Measurements from ENCODE around the gene PPP2R5A.
"Not testable (repeated sequence)": the region's sequence is repeated elsewhere in the genome, so short reads cannot be mapped to it uniquely, and the experiment has no call there.

Gene PPP2R5A

DNA sequence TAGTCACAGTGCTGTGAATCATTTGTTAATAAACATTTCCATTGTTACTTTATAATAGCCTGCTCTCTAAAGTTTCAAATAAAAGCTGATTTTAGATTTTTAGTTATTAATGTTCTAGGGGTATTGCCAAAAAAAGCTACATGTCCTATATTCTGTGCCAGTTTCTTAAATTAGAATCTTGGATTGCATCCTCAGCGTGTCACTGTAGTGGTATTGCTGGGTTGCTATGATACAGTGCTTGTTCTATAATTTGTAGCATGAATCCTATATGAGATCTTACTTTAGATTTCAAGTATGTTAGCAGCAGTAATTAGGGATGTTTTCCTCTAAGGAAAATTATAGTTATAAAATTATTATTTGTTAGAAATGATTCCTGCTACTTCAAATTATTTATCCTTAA is 16.4 kb downstream of the PPP2R5A start:
- no peak for DNase-seq (ENCODE audit: low spot score)

DNA sequence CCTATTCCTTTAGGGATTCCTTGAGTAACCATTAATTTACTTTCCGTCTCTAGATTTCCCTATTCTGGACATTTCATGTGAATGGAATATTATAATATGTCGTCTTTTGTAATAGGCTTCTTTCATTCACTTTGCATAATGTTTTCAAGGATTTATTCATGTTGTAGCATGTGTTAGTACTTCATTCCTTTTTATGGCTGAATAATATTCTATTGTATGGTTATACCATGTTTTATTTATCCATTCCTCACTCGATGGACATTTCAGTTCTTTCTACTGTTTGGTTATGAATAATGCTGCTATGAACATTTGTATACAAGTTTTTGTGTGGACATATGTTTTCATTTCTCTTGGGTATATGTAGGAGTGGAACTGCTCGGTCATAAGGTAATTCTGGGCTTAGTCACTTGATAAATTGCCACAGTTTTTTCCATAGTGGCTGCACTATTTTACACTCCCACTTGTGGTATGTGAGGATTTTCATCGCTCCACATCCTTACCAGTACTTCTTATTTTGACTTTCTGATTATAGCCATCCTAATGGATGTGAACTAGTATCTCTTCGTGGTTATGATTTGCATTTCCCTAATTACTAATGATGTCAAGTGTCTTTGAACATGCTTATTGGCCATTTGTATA is 17.7 kb downstream of the PPP2R5A start:
- DNase-seq (ENCODE audit: low spot score): no peak

DNA sequence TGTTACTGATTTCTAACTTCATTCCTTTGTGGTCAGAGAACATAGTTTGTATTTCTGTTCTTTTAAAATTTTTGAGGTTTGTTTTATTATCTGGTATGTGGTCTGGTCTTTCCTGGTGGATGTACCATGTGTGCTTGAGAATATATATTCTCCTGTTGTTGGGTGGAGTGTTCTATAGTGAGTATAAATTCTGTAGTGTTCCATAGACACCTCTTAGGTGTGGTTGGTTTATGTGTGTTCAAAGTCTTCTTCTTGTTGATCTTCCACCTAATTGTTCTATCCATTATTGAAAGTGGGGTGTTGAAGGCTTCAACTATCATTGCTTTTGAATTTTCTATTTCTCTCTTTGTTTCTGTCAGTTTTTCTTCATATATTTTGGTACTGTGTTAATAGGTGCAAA is 20.1 kb downstream of the PPP2R5A start:
- DNase-seq (ENCODE audit: low spot score): no peak

DNA sequence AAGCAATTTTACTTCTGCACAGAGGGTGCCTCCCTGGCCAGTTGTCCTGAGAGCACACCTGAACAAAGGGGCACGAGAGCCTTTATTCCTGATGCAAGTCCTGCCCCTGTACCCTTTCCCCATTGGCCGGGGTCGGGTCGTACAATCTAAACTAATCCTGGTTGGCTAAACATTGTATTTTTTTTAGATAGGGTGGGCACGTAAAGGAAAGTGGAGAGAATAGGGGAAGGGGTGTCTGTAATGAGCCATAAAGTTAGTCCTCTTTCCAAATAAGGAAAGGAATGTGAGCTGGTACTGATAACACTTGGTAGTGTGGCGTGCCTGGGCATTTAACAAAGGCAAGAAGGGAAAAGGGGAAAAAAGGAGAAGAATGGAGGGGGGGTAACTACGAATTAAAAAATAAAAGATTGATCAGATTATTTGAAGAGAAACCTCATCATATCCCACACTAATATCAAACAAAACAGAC is 20.8 kb downstream of the PPP2R5A start:
- not testable (repeated sequence) for DNase-seq (ENCODE audit: low spot score)

DNA sequence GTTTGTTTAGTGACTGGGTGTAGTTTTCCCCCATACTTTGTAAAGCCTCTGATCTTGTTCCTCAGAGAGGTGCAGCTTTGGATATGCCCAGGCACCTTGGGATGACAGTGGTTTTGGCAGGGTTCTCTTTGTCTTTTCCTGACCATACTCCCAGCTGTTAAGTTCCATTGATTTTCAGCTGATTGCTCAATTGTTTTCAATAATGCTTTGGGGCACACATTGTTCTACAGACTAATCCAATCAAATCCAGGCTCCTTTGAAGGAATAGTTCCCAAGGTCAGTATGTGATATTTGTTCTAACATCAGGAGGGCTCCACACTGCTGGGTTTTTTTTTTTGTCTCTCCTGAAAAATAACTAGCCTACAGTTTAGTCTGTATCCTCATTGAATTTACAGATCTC is 24.8 kb downstream of the PPP2R5A start:
- DNase-seq (ENCODE audit: low spot score): no peak

DNA sequence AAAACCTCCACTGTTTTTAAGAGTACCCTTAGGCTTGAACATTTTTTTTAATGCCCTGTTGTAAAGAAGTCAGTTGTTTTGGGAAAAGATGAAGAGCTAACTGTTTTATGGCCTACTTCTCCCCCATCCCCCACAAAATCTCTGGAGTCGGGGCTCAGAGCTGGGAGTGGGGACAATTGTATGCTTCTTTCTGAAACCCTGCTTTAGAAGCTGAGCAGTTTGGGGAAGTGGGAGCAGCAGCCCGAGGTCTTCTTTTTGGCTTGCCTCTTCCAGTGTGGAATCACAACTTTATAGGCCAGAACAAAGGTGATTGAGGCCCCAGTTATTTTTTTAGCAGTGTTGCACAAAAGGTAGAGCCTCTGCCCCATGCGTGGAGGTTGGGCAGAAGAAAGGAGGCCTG is 25.2 kb downstream of the PPP2R5A start:
- no peak for DNase-seq (ENCODE audit: low spot score)

DNA sequence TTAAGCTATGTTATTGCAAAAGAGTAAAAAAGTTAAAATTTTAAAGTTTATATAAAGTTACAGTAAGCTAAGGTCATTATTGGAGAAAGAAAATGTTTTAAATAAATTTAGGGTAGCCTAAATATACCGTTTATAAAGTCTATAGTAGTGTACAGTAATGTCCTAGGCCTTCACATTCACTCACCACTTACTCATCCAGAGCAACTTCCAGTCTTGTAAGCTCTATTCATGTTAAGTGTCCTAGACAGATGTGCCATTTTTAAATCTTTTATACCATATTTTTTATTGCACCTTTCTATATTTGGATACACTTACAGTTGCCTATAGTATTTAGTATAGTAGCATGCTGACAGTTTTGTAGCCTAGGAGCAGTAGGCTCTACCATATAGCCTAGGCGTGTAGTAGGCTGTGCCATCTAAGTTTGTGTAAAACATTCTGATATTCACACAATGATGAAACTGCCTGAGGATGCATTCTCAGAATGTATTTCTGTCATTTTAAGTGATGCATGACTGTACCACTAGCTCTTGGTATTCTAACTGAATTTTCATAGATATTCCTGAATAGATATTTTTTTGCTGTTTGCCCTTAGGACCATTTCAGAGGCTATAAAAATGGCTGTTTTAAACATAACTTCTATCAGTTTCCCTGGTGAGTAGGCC is 26.8 kb downstream of the PPP2R5A start:
- no peak for DNase-seq (ENCODE audit: low spot score)

DNA sequence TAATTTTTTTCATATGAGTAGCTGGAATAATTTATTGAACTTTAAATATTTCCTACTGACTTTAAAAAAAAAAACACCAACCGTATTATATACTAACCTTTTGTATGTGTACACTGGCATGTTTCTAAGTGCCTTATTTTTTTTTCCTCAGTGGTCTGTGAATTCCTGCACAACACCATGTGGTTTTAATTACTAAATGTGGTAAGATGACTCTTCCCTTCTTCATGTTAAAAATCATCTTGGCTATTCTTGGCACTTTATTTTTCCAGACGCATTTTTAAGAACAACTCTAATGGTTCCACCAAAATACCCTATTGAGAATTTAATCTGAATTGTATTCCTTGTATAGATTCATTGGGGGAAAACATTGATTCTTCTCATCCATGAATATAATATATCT is 28.4 kb downstream of the PPP2R5A start:
- DNase-seq (ENCODE audit: low spot score): no peak

DNA sequence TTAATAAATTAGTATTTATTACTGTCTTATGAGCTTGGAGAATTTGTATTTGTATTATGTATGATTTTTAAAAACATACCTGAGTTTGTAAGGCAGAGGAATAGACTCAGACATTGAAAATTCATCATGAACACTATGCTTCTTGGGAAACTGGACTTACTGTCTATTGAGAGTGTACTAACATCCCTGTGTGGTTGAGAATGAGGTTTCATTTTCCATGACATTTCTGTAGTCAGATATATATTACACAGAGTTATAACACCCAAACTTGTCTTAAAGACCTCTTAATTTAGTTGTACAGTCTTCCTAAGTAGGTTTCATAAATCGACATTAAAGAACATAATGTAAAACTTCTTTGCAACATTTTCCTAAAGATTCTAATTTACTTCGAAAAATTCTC is 30.0 kb downstream of the PPP2R5A start:
- DNase-seq (ENCODE audit: low spot score): no peak

DNA sequence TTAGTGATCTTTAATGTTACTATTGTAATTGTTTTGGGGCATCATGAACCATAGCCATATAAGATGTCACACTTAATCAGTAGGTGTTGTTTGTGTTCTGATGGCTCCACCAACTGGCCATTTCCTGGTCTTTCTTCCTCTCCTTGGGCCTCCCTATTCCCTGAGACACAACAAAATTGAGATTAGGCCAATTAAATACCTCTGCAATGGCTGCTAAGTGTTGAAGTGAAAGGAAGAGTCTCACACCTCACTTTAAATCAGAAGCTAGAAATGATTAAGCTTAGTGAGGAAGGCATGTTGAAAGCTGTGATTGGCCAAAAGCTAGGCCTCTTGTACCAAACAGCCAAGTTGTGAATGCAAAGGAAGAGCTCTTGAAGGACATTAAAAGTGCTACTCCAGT is 30.7 kb downstream of the PPP2R5A start:
- DNase-seq (ENCODE audit: low spot score): peak; percentile 44

DNA sequence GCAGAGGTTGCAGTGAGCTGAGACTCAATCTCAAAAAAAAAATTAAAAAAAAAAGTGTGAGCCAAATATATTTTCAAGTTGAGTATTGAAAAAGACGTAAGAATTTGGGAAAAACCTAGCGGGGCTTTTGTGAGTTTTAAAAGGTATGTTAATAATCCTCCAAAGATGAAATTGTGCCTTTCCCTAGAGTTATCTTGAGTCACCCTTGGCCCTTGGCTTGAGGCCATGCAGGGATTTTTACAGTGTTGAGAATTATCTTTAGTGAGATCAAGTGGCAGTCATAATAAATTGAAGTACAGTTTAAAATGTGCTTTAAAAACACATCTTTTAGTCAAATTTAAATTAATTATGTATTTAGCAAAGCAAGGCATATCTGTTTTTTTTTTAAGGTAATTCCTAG is 32.7 kb downstream of the PPP2R5A start:
- no peak for DNase-seq (ENCODE audit: low spot score)

DNA sequence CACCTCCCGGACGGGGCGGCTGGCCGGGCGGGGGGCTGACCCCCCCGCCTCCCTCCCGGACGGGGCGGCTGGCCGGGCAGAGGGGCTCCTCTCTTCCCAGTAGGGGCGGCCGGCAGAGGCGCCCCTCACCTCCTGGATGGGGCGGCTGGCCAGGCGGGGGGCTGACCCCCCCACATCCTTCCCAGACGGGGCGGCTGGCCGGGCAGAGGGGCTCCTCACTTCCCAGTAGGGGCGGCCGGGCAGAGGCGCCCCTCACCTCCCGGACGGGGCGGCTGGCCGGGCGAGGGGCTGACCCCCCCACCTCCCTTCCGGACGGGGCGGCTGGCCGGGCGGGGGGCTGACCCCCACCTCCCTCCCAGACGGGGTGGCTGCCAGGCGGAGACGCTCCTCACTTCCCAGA is 35.8 kb downstream of the PPP2R5A start:
- not testable (repeated sequence) for DNase-seq (ENCODE audit: low spot score)

DNA sequence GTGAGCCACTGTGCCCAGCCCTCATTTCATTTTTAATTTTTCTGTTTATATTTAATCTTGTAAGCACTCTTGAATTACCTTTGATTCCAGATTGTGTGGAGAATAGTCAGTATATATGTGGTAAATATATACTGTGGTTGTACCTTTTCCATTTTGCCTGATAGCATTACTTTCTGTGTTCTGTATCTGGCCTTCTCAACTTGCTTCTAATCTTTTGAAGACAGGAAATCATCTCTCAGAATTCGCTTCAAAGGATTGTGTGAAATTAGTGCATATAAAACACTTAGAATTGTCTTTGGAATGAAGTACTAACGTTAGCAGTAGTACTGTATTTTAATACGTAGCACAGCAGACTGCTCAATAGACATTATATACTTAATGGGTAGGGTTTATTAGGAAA is 37.9 kb downstream of the PPP2R5A start:
- DNase-seq (ENCODE audit: low spot score): no peak

DNA sequence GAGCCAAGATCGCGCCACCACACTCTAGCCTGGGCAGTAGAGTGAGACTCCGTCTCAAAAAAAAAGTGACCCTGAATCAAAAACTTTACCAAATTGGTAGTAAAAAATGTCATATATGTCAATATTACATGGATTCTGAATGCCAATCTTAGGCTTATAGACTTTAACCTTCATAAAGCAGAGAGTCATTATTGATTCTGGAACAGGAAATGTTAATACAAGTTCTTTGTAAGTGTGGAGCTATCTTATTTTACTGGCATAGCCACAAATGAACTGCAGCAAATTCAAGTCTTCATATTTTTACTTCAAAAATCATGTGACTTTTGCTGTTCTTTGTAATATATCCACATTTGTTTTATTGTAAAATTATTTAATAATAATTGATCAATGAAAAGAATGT is 41.3 kb downstream of the PPP2R5A start:
- no peak for DNase-seq (ENCODE audit: low spot score)

DNA sequence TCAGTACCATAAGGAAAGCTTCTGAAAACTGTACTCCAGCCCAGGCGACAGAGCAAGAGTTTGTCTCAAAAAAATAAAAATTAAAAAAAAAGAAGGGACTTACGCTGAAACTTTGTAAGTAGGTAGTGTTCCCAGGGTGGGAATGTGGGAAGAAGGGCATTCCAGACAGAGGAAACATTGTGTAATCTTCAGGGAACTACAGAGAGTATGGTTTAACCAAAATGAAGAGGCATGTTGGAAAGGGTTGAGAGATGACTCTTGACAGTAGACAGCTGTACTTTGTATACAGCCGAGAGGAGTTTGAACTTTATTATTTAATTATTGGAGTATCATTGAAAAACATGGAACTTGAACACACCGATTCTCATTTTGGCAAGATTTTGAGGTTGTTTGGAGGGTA is 43.0 kb downstream of the PPP2R5A start:
- no peak for DNase-seq (ENCODE audit: low spot score)

DNA sequence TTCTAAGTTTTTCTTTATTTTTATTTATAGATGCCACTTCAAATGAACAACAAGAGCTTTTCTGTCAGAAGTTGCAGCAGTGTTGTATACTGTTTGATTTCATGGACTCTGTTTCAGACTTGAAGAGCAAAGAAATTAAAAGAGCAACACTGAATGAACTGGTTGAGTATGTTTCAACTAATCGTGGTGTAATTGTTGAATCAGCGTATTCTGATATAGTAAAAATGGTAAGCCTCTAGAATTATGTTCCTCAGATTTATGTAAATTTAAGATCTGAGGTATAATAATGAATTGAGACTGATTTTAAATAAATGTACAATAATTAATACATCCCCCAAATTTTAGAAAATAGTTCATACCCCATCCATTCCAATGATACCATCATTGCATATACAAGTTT is 43.9 kb downstream of the PPP2R5A start:
- DNase-seq (ENCODE audit: low spot score): no peak

DNA sequence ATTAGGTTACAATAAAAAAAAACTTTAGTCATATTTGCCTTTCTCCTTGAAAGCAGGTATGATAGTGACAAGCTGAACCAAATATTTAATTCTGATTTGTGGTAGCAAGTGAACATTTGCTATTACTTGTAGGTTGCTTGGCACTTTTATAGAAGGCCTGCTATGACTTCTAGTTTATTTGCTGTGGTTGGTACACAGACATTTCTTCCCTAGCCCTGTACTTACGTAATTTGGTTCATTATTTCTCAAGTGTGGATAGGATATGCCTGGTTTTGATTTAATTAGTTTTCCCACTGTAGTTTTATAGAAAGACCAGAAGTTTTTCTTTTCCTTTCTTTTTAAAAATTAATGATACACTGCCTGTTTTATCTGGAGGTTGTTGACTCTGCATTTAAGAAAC is 55.9 kb downstream of the PPP2R5A start:
- DNase-seq (ENCODE audit: low spot score): no peak

DNA sequence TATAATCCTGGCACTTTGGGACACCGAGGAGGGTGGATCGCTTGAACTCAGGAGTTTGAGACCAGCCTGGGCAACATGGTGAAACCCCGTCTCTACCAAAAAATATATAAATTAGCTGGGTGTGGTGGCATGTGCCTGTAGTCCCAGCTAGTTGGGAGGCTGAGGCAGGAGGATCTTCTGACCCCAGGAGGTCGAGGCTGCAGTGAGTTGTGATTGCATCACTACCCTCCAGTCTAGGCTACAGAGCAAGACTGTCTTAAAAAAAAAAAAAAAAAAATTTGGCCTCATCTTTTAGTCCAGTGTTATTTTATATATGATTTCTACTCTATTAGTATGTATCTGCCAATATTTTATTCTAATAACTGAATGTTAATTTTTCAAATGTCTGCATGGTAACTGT is 59.7 kb downstream of the PPP2R5A start:
- DNase-seq (ENCODE audit: low spot score): no peak

DNA sequence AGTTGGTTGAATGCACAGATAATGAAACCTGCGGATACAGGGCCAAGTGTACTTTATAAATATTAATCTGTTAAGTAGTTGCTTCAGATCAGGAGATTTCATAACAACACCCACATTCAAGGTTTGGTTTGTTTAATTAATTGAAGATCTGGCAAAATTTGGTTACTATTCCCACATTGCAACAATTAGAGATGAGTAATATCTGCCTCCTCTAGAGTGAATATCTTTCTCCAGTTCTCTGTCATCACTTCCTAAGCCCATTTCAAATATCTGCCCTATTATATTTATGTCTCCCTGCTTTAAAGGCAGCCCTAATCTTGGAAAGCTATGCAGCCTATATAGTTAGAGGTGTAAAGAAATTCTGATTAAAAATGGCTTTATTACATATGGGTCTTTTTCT is 61.4 kb downstream of the PPP2R5A start:
- DNase-seq (ENCODE audit: low spot score): no peak

DNA sequence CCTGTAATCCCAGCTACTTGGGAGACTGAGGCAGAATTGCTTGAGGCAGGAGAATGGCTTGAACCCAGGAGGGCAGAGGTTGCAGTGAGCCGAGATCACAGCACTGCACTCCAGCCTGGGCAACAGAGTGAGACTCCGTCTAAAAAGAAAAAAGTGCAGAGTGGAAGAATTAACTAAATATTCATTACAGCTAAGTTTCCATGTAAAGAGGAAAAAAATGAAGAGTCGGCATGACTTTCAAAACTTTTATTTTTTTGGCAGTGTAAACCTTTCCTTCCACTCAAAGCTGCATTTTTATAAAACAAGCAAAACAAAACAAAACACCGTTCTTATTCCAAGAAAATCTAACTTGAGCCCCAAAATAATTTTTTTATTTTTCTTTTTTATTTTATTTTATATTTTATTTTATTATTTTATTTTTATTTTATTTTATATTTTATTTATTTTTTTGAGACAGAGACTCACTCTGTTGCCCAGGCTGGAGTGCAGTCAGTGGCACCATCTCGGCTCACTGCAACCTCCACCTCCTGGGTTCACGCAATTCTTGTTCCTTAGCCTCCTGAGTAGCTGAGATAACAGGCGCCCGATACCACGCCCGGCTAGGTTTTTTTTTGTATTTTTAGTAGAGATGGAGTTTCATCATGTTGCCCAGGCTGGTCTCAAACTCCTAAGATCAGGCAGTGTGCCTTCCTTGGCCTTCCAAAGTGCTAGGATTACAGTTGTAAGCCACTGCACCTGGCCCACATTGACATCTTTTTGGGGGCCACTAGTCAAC is 66.6 kb downstream of the PPP2R5A start:
- no peak for DNase-seq (ENCODE audit: low spot score)

DNA sequence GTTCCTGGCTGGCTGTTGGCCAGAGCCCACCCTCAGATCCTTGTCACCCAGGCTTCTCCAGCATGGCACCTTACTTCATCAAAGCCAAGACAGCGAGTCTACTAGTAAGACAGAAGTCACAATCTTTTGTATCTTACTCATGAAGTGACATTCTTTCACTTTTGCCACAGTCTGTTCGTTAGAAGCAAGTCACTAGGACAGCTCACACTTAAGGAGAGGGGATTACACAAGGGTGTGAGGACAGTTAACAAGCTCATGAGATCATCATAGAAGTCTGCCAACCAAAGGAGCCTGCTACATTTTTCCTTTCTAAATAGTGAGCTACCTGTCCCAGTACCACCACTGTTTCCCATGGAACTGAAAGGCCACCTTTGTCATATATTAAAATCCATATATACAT is 68.0 kb downstream of the PPP2R5A start:
- no peak for DNase-seq (ENCODE audit: low spot score)

DNA sequence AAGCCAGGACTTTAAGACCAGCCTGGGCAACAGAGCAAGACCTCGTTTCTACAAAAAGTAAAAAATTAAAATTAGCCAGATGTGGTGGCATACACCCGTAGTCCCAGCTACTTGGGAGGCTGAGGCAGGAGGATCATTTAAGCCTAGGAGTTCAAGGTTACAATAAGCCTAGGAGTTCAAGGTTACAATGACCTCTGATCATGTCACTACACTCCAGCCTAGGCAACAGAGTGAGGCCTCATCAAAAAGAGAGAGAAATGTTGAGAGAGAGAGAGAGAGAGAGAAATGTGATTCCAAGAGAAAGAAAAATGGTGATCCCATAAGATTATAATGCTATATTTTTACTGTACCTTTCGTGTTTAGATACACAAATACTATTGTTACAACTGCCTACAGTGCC is 69.3 kb downstream of the PPP2R5A start:
- no peak for DNase-seq (ENCODE audit: low spot score)

DNA sequence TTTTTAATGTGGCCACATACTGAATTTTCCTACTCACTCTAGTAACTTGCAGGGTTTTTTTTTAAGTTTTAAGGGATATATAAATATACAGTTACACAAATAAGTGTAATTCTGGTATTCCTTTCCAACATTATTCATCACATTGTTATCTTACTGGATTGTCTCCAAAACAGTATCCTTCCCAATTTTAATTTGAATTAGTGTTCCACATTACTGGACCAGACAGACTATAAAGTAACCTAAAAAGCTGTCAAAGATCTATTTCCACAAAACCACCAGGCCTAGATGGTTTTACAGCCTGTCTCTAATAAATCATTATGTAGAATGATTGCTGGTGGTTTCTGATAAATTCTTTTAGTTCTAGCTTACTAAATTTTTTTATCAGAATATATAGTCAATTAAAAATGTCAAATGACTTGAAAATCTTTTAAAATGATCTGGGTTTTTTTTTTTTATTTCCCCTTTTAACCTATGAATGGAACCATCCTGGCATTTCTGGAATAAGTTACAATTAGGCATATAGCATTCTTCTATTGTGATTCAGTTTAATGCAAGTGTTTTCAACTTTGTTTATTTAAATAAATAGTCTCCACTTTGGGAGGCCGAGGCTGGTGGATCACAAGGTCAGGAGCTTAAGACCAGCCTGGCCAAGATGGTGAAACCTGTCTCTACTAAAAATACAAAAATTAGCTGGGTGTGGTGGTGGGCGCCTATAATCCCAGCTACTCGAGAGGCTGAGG is 70.2 kb downstream of the PPP2R5A start:
- no peak for DNase-seq (ENCODE audit: low spot score)
